ENCODE data around the gene CCDC91.
A peak's percentile ranks its signal among the peaks of the same experiment; 100 is the strongest.
"Not testable (repeated sequence)": the region's sequence is repeated elsewhere in the genome, so short reads cannot be mapped to it uniquely, and the experiment has no call there.

CCDC91 gene

GRCh38 chr12:28476206-28476605 lies 285.9 kb downstream of the CCDC91 start:
- DNase-seq, result not testable (repeated sequence)

- not testable (repeated sequence) for DNase-seq
Observed at GRCh38 chr12:28479097-28479496, 288.8 kb downstream of the CCDC91 start.

- no peak for DNase-seq
Observed at GRCh38 chr12:28479683-28480082, 289.4 kb downstream of the CCDC91 start.

GRCh38 chr12:28484156-28484555 lies 293.9 kb downstream of the CCDC91 start:
- no peak for DNase-seq

GRCh38 chr12:28486521-28486920 lies 296.3 kb downstream of the CCDC91 start:
- no peak for DNase-seq

GRCh38 chr12:28489246-28489645 lies 299.0 kb downstream of the CCDC91 start:
- DNase-seq, result no peak

GRCh38 chr12:28497889-28498411 lies 307.7 kb downstream of the CCDC91 start:
- DNase-seq, result no peak

GRCh38 chr12:28498850-28499249 lies 308.6 kb downstream of the CCDC91 start:
- DNase-seq, result no peak

GRCh38 chr12:28500373-28501024 lies 310.2 kb downstream of the CCDC91 start:
- DNase-seq, result no peak

- DNase-seq, result no peak
Observed at GRCh38 chr12:28506271-28506670, 316.0 kb downstream of the CCDC91 start.

- DNase-seq, result peak; percentile 80
Observed at GRCh38 chr12:28507033-28507432, 316.8 kb downstream of the CCDC91 start.

- no peak for DNase-seq
Observed at GRCh38 chr12:28507867-28508266, 317.6 kb downstream of the CCDC91 start.

- no peak for DNase-seq
Observed at GRCh38 chr12:28512406-28512805, 322.1 kb downstream of the CCDC91 start.

- DNase-seq, result no peak
Observed at GRCh38 chr12:28512876-28513275, 322.6 kb downstream of the CCDC91 start.

- DNase-seq, result no peak
Observed at GRCh38 chr12:28513983-28514382, 323.7 kb downstream of the CCDC91 start.

- DNase-seq, result no peak
Observed at GRCh38 chr12:28517101-28517500, 326.8 kb downstream of the CCDC91 start.

- no peak for DNase-seq
Observed at GRCh38 chr12:28527631-28528249, 337.5 kb downstream of the CCDC91 start.

GRCh38 chr12:28535216-28535615 lies 345.0 kb downstream of the CCDC91 start:
- DNase-seq, result no peak

- no peak for DNase-seq
Observed at GRCh38 chr12:28536088-28536487, 345.8 kb downstream of the CCDC91 start.

- DNase-seq, result no peak
Observed at GRCh38 chr12:28537474-28537873, 347.2 kb downstream of the CCDC91 start.

GRCh38 chr12:28539691-28540323 lies 349.6 kb downstream of the CCDC91 start:
- no peak for DNase-seq

GRCh38 chr12:28540324-28540714 lies 350.1 kb downstream of the CCDC91 start:
- no peak for DNase-seq

- no peak for DNase-seq
Observed at GRCh38 chr12:28543021-28543890, 353.0 kb downstream of the CCDC91 start.
